WI38 (cell line): ENCODE measurements around the gene ERBIN.
"Not testable (repeated sequence)": the region's sequence is repeated elsewhere in the genome, so short reads cannot be mapped to it uniquely, and the experiment has no call there.

Experiments
- H3K4me3 ChIP-seq: 2 replicates; pipeline ENCODE4 v1.5.1; 2011; ENCODE audit warnings: low read depth, mild to moderate bottlenecking, control low read depth, low read length
- CTCF ChIP-seq: IDR thresholded peaks from 2 replicates; pipeline ENCODE4 v1.5.1; 2012; ENCODE audit warnings: low read depth, mild to moderate bottlenecking, control low read depth, low read length

Gene ERBIN

GRCh38 chr5:65907135-65907534 lies 19.2 kb upstream of the ERBIN start:
- TF ChIP-seq CTCF: no peak
- no peak overlapping the region for H3K4me3 ChIP-seq

DNA sequence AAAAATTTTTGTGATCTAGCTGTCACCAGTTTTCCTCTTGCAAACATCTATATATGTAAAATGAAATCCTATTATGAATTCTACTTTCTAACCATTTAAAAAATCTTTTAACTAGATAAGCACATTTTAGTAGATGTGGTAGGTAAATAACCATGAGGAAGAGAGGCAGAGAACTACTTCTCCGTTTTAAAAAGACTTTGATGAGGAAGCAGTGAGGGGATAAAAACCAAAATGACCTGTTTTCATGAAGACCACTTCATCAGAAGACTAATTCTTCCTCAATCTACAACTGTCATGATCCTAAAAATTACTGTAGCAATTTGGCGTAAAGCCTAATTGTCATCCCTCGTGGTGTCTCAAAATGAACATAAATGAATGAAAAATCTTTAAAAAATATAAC lies 15.7 kb upstream of the ERBIN start:
- TF ChIP-seq CTCF: no peak

DNA sequence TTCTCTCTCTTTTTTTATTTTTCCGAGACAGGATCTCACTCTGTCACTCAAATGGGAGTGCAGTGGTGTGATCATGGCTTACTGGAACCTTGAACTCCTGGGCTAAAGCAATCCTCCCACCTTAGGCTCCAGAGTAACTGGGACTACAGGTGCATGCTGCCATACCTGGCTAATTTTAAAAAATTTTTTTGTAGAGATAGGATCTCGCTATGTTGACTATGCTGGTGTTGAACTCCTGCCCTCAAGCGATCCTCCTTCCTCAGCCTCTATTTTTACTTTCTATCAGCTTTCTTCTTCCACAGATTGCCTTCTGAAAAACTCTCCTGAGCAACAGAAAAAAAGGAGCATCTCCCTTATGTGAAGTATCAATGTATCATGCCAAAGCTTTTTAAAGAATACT lies 14.1 kb upstream of the ERBIN start:
- no peak for TF ChIP-seq CTCF

More for the DNA sequence above, 15.7 kb upstream of the ERBIN start:
- H3K4me3 ChIP-seq: no peak overlapping the region

DNA sequence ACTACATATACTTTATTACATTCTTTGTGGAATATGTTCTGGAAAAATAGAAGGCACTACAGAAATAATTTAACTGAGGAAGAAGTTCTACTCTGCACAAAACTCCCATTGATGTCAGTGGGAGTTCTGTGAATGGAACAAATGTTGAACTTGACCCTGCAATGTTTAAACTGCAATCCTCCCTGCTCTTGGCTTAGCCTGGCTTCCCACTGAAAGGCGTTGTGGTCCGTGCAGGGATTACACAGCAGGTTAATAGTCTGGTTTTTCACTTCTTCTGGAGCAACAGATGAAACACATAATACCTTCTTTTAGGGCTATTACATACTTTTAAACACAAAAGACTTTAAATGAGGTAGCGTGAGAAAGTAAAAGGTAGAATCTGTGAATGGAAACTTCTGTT lies 12.9 kb upstream of the ERBIN start:
- no peak overlapping the region for H3K4me3 ChIP-seq

More for the DNA sequence above, 14.1 kb upstream of the ERBIN start:
- H3K4me3 ChIP-seq: no peak overlapping the region

GRCh38 chr5:65914641-65915196 lies 11.7 kb upstream of the ERBIN start:
- TF ChIP-seq CTCF: no peak
- H3K4me3 ChIP-seq: no peak overlapping the region

More for the DNA sequence above, 12.9 kb upstream of the ERBIN start:
- TF ChIP-seq CTCF: no peak

DNA sequence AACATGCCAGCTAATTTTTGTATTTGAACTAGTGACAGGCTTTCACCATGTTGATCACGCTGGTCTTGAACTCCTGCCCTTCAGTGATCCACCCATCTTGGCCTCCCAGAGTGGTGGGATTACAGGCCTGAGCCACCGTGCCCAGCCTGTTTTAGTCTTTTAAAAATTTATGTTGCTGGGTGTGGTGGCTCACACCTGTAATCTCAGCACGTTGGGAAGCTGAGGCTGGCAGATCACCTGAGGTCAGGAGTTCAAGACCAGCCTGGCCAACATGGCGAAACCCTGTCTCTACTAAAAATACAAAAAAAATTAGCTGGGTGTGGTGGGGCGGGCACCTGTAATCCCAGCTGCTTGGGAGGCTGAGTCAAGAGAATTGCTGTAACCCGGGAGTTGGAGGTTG lies 10.7 kb upstream of the ERBIN start:
- not testable (repeated sequence) for H3K4me3 ChIP-seq

DNA sequence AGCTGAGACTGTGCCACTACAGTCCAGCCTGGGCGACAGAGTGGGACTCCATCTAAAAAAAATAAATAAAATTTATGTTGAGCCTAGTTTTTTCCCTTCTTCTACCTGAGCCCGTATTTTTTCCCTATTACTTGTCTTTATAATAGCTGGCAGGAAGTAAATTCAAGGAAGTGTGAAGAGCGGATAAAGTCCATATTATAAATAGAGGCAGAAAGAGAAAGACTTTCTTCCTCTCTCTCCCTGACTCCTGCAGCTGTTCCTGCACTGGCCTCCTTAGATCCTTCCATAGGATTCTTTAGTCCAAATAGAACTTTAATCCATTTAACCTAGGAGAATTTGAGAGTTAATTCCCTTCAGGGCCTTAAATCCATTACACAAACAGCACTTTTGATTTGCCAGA lies 10.3 kb upstream of the ERBIN start:
- H3K4me3 ChIP-seq: no peak overlapping the region
- no peak for TF ChIP-seq CTCF

DNA sequence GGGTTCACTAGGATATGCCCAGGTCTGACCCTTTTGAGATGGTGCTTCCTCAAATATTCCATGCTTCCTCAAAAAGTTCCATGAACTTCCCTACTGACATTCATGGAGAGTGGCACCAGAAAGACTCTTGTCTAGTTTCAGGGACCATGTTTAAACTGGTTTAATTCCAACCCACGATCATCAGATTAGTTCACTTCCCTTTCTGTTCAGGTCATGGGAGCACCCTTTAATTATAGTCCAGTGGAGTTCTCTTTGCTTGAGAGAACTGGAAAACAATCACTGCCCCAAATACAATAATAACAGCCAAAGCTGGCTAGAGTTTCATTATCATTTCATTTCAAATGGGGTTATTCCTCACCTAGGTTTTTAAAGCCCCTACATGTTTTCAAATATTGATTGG lies 9.7 kb upstream of the ERBIN start:
- H3K4me3 ChIP-seq: no peak overlapping the region
- TF ChIP-seq CTCF: no peak
